GM21447 (cell line): Measurements from ENCODE around the gene CMC2.

ENCODE experiments used
- ATAC-seq: cut with Tn5 transposase; IDR thresholded peaks from one replicate; pipeline ENCODE4 v1.9.1; 2021; ENCODE audit not compliant: unreplicated experiment

The CMC2 gene

DNA sequence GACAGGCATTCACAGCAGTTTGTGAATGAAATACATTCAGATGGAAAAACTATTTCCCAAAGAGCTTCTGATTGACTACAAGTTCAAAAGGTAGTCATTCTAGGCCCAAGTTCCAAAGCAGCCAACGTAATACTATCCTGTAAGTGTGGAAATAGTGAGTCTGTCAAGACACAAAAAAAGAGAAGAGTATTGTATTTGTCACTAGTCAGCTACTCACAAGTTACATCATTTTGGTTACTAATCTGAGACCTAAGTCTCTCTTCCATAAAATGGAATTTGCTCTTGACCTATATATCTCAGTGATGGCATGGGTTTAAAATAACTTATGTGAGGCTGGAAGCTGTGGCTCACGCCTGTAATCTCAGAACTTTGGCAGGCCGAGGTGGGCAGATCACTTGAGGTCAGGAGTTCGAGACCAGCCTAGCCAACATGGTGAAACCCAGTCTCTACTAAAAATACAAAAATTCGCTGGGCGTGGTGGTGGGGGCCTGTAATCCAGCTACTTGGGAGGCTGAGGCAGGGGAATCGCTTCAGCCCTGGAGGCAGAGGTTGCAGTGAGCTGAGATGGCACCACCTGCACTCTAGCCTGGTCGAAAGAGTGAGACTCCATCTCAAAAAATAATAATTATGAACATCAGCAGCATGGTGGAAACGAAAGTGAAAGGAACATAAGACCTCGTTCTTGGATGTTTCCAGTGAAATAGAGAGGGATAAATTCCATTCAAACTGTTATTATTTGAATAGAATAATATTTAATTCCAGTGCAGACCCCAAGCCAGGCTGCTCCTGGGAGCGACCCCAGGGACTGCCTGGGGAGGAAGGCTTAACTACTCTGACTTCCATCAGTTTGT lies 2.9 kb downstream of the CMC2 start:
- no peak for ATAC-seq

DNA sequence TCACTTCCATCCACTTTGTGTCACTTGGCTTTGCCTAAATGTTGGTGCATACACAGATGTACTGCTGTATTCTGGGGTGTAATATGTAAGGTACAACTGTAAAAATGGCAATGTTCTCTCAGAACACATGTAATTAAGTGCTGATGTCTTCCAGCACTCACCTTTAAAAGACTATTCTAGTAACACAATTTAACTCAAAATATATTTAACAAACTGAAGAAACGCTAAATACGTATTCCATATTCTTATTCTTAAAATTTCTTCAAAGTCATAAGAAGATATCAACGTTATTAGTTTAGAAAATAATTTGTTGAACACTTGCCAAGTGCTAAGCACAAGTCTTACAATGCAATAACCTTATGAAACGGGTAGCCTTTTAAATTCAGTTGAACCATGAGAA lies 3.6 kb downstream of the CMC2 start:
- ATAC-seq = no peak

GRCh38 chr16:81001330-81001729 lies 5.4 kb downstream of the CMC2 start:
- no peak for ATAC-seq

DNA sequence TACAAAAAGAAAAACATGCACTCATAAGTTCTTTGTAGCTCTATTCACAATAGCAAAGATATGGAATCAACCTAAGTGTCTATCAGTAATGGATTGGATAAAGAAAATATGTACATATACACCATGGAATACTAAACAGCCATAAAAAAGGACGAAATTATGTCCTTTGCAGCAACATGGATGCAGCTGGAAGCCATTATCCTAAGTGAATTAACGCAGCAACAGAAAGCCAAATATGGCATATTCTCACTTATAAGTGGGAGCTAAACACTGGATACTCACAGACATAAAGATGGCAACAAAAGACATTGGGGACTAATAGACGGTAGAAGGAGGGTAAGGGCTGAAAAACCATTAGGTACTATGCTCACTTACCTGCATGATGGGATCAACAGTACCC lies 5.8 kb downstream of the CMC2 start:
- no peak for ATAC-seq

DNA sequence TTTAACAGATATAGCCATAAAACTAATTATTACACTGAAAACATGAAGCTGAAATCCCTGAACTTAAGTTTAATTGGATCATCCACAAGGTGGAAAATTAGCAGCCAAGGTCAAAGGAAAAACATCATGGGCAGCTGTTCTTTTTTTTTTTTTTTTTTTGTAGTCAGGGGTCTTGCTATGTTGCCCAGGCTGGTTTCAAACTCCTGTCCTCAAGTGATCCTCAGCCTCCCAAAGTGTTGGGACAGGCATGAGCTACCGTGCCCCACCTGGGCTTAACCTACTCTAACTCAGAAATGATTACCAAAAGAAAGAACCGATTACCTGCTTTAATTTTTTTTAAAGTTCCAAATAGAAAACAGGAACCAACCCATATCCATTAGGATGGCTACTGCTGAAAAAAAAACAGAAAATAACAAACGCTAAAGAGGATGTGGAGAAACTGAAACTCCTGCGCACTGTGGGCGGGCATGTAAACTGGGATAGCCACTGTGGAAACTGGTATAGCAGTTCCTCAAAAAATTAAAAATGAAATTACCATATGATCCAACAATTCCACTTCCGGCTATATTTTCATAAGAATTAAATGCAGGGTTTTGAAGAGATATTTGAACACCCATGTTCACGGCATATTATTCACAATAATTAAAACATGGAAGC lies 8.6 kb downstream of the CMC2 start:
- ATAC-seq = no peak

DNA sequence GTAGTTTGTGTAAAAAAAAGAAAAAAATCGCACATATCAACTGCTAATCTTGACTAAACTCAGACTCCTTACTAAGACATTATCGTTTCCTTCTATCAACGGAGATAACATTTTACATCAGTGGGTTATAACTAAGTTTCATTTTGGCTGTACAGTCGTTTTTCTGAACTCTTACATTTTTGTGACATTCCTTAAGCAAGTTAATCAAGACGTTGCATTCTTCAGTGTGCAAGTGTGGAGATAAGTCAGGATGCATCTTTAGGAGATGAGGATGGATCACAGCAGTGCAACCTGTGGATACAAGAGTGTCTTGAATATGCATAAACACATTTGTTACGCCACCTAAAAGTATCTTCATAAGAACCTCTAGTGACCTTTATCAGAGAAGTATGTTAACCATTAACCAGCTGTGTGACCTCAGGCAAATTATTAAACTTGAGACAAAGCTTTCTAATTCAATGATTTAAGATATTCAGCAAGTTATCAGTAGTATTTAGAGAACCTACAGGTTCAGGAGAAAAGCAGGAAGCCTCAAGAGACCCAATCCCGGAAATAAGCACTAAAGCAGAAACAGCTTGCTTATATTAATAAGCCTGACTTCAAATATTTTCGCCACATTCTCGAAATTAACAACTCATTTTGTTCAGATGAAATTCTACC lies 9.4 kb downstream of the CMC2 start:
- ATAC-seq = peak; percentile 72

- peak; percentile 14 for ATAC-seq
These were observed 10.0 kb downstream of the CMC2 start for GRCh38 chr16:80996688-80997138.

DNA sequence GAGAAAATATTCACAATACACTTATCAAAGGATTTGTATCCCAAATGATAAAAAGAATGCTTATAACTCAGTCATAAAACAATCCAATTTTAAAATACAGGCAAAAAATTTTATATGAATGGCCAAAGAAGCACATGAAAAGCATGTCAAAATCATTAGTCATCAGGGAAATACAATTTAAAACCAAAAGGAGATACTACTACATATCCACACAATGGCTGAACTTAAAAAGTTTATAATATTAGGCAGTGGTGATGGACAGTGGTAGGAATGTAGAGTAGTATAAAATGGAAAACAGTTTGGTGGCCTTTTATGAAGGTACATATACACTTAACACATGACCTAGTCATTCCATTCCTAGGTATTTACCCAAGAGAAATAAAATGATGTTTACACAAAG lies 12.2 kb downstream of the CMC2 start:
- ATAC-seq = no peak

DNA sequence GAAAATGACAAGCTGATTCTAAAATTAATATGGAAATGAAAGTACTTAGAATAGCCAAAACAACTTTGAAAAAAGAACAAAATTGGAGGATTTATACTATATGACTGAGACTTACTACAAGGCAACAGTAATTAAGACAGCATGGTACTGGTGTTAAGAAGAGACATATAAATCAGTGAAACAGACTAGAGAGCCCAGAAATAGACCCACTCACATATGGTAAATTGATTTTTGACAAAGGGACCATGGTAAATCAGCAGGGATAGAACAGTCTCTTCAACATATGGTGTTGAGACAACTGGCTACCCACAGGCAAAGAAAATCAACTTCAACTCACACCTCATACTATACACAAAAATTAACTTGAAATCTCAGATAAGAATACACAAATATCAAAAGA lies 12.9 kb downstream of the CMC2 start:
- ATAC-seq = no peak

- no peak for ATAC-seq
These were observed 13.4 kb downstream of the CMC2 start for GRCh38 chr16:80993307-80993706.

DNA sequence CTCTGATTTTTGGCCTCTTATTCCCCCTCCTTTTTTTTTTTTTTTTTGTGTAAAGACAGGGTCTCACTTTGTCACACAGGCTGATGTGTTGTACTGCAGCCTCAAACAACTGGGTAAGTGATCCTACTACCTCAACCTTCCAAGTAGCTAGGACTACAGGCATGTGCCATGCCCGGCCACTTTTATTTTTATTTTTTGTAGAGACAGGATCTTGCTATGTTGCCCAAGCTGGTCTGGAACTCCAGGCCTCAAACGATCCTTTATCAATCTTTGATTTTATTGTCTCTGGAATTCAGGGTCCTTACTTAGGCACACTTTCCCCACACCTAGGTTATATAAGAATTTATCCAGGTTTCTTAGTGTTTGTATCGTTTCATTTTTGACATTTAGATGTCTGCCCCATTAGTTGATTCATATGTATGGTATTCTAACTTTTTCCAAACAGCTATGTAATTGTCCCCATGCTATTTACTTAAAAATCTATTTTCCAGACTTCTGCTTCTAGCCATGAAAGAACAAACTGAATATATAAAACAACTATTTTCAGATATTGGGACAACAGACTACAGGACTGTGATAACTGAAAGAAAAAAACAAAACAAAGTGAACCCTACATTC lies 13.9 kb downstream of the CMC2 start:
- ATAC-seq = no peak

DNA sequence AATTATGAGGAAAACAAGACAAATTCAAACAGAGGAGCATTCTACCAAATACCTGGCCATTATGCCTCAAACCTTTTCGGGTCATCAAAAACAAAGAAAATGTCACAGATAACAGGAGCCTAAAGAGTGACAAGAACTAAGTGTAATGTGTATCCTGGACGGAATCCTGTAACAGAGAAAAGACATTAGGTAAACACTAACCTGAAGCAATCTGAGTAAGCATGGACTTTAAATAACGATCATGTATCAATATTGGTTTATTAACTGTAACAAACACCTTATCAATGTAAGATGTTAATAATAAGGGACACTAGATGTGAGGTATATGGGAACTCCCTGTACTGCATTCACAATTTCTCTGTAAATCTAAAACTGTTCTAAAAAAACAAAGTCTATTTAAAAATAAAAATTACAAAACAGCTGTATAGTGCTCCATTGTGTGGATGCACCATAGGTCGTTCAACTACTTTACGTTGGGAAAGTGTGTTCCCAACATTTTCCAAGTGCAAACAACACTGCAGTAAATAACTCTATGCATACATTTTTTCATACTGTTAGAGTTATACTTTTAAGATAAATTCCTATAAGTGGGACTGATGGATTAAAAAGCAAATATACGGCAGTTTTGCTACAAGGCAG lies 14.8 kb downstream of the CMC2 start:
- no peak for ATAC-seq

- no peak for ATAC-seq
These were observed 15.7 kb downstream of the CMC2 start for GRCh38 chr16:80990978-80991377.

DNA sequence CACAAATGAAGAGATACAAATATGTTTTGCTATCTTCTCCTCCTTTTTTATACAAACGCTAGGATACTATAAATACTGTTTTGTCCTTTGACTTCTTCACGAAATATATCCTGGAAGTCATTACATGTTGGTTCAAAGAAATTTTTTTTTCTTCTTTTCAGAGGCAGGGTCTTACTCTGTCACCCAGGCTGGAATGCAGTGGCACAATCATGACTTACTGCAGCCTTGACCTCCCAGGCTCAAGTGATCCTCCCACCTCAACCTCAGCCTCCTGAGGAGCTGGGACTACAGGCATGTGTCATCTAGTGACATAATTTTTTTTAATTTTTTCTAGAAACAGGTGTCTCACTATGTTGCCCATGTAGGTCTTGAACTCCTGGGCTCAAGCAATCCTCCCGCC lies 16.1 kb downstream of the CMC2 start:
- ATAC-seq = no peak

DNA sequence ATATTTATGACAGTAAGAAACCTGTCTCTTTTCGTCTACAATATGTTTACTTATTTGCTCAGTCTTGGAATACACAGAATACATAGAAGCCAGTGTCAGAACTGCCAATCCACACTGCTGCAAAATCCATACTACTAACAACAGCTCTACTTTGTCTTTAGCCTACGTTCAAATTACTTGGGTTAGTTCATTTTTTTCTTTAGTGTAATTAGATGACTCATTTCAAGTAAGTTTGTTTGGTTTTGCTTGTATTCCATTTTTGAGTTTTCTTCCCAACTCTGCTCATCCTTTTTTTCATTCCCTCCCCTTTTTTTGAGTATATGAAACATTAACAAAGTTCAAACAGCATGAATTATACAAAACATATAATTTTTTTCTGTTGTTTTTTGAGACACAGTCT lies 16.9 kb downstream of the CMC2 start:
- ATAC-seq = no peak

GRCh38 chr16:80988756-80989155 lies 17.9 kb downstream of the CMC2 start:
- no peak for ATAC-seq

GRCh38 chr16:80986557-80986956 lies 20.1 kb downstream of the CMC2 start:
- no peak for ATAC-seq

- ATAC-seq = no peak
These were observed 21.1 kb downstream of the CMC2 start for GRCh38 chr16:80985611-80986010.

DNA sequence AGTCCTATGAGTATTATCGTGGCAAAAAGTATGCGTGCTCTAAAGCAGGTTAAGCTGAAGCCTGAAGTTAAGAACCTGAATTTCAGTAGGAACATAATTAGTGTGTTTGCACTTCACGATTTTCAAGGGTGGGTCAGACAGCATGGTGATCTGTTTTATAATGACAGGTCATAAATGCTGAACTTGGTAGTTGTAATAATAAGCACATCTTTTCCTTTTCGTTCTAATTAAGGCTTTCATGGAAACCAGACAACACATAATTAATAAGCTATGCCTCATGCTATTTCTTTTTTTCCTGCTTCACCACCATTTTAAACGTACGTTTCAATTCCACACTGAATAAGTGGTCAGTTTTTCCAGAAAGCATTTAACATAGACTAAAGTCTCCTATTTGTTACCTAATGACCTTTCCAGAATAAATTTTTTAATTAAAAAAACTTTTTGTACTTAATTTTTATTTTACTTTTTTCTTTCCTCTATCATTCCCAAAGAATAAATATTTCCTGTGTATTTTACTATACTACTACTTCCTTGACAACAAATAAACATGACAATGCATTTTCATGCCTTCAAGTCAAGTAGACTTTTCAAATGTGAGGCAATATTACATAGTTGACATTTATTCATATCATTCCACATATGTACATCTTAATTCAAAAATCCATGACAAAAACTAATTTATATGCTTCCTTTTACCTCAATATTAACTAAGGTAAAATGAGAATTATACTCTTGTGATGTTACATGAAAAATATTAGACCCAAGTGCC lies 22.4 kb downstream of the CMC2 start:
- no peak for ATAC-seq

GRCh38 chr16:80982646-80983045 lies 24.0 kb downstream of the CMC2 start:
- no peak for ATAC-seq
